ENCODE measurements around the gene PAX5. TPM values are rescaled to one million over a fixed set of nuclear protein-coding genes. Genes with fewer than 3 reads are reported as not detected.
"Not testable (repeated sequence)": the region's sequence is repeated elsewhere in the genome, so short reads cannot be mapped to it uniquely, and the experiment has no call there.

PAX5 gene
- polyA plus RNA-seq, 1 of the 3 experiments (the other 2 are of a cell fraction): 0.05 TPM

- ChIA-PET POLR2A (no interaction called here), CTCF (interaction anchor here (0.6 to 1.0 kb wide), 2 partner anchors 30 to 183 kb away, joined by 3 to 4 read pairs; no protein-coding TSS in a partner anchor)
- 41% methylated on average over 2 of the region's 2 CpGs for WGBS (ENCODE audit: low lambda C conversion rate)
- Histone ChIP-seq H3K27me3 (ENCODE audit: insufficient read depth) (peaks cover 80% of the 10 kb centered on the region), H3F3A (replicated peaks; ENCODE audit: insufficient read depth) (no peaks in the 10 kb centered on the region), H3K9me3 (no peaks in the 10 kb centered on the region), H3K4me1 (ENCODE audit: control insufficient read depth in 1 of 2, insufficient read depth in 2 of 2, low read depth in 1 of 2, low read length in 1 of 2) (no peaks in the 10 kb centered on the region), H3K9me2 (no peaks in the 10 kb centered on the region), H3K79me2 (ENCODE audit: insufficient read depth) (no peaks in the 10 kb centered on the region), H3K4me3 (ENCODE audit: low read depth in 2 of 2, low read length in 1 of 2) (no peak overlapping the region), H3K4me2 (no peak overlapping the region), H4K20me1 (ENCODE audit: insufficient read depth) (no peaks in the 10 kb centered on the region), H2AFZ (ENCODE audit: low read depth) (no peak overlapping the region), H3K36me3 (replicated peaks in 1 of 2; ENCODE audit: control insufficient read depth in 1 of 2, insufficient read depth in 2 of 2, low read length in 1 of 2) (no peaks in the 10 kb centered on the region), H3K27ac (ENCODE audit: low read depth in 2 of 2, low read length in 1 of 2) (no peak overlapping the region), H3K9ac (no peak overlapping the region)
- DNase-seq: no peak
- no peak for TF ChIP-seq MXI1 (IDR thresholded peaks at IDR 0.05; ENCODE audit: low read depth, low read length)
- no peak for TF ChIP-seq EP300 (IDR thresholded peaks at IDR 0.05; ENCODE audit: borderline replicate concordance in 1 of 2, low read depth in 1 of 2, low read length in 1 of 2)
- no peak for TF ChIP-seq CTCF (IDR thresholded peaks at IDR 0.05)
- TF ChIP-seq YY1 (IDR thresholded peaks at IDR 0.05; ENCODE audit: low read depth): no peak
- no peak for TF ChIP-seq GABPA (IDR thresholded peaks at IDR 0.05; ENCODE audit: low read depth)
These were observed 22.2 kb upstream of the PAX5 start for GRCh38 chr9:37056046-37056920.

GRCh38 chr9:37054363-37054720 lies 20.3 kb upstream of the PAX5 start:
- H3K9me3 ChIP-seq; H3K36me3 ChIP-seq (replicated peaks in 1 of 2; ENCODE audit: control insufficient read depth in 1 of 2, insufficient read depth in 2 of 2, low read length in 1 of 2); CTCF ChIA-PET; H3K4me1 ChIP-seq (ENCODE audit: control insufficient read depth in 1 of 2, insufficient read depth in 2 of 2, low read depth in 1 of 2, low read length in 1 of 2); H3K9ac ChIP-seq; DNase-seq; H3K9me2 ChIP-seq; H2AFZ ChIP-seq (ENCODE audit: low read depth); H3F3A ChIP-seq (replicated peaks; ENCODE audit: insufficient read depth); H3K27ac ChIP-seq (ENCODE audit: low read depth in 2 of 2, low read length in 1 of 2); H3K4me2 ChIP-seq; H3K79me2 ChIP-seq (ENCODE audit: insufficient read depth); H4K20me1 ChIP-seq (ENCODE audit: insufficient read depth); H3K4me3 ChIP-seq (ENCODE audit: low read depth in 2 of 2, low read length in 1 of 2): not testable (repeated sequence)
- POLR2A ChIA-PET: interaction anchor here (0.6 kb wide), 1 partner anchor 520 kb away, joined by 3 read pairs; no protein-coding TSS in a partner anchor
- WGBS (ENCODE audit: low lambda C conversion rate): 4% methylated on average over 2 of the region's 2 CpGs
- H3K27me3 ChIP-seq (ENCODE audit: insufficient read depth): peaks cover 73% of the 10 kb centered on the region

GRCh38 chr9:37053684-37054362 lies 19.8 kb upstream of the PAX5 start:
- Histone ChIP-seq H3K9me3 (no peaks in the 10 kb centered on the region), H4K20me1 (ENCODE audit: insufficient read depth) (no peaks in the 10 kb centered on the region), H3K4me1 (ENCODE audit: control insufficient read depth in 1 of 2, insufficient read depth in 2 of 2, low read depth in 1 of 2, low read length in 1 of 2) (no peaks in the 10 kb centered on the region), H3K4me2 (no peak overlapping the region), H3F3A (replicated peaks; ENCODE audit: insufficient read depth) (no peaks in the 10 kb centered on the region), H3K36me3 (replicated peaks in 1 of 2; ENCODE audit: control insufficient read depth in 1 of 2, insufficient read depth in 2 of 2, low read length in 1 of 2) (no peaks in the 10 kb centered on the region), H3K27me3 (ENCODE audit: insufficient read depth) (peaks cover 68% of the 10 kb centered on the region), H3K9me2 (no peaks in the 10 kb centered on the region), H3K9ac (no peak overlapping the region), H3K27ac (ENCODE audit: low read depth in 2 of 2, low read length in 1 of 2) (no peak overlapping the region), H3K79me2 (ENCODE audit: insufficient read depth) (no peaks in the 10 kb centered on the region), H3K4me3 (ENCODE audit: low read depth in 2 of 2, low read length in 1 of 2) (no peak overlapping the region), H2AFZ (ENCODE audit: low read depth) (no peak overlapping the region)
- CTCF ChIA-PET: interaction anchor here (0.9 kb wide), 1 partner anchor 17 kb away, joined by 3 read pairs; no protein-coding TSS in a partner anchor
- WGBS (ENCODE audit: low lambda C conversion rate): 16% methylated on average over 5 of the region's 5 CpGs
- no peak for DNase-seq
- POLR2A ChIA-PET: interaction anchor here (0.6 kb wide), 1 partner anchor 521 kb away, joined by 3 read pairs; no protein-coding TSS in a partner anchor
- TF ChIP-seq RXRA (IDR thresholded peaks at IDR 0.05; ENCODE audit: borderline replicate concordance, low read depth) (no peak), FOXM1 (IDR thresholded peaks at IDR 0.05; ENCODE audit: low read depth) (no peak), RAD21 (IDR thresholded peaks at IDR 0.05; ENCODE audit: low read length) (no peak), RFX5 (IDR thresholded peaks at IDR 0.05; ENCODE audit: low read length) (no peak), CTCF (IDR thresholded peaks at IDR 0.05) (no peak), EP300 (IDR thresholded peaks at IDR 0.05; ENCODE audit: borderline replicate concordance in 1 of 2, low read depth in 1 of 2, low read length in 1 of 2) (no peak), TEAD4 (IDR thresholded peaks at IDR 0.05; ENCODE audit: borderline replicate concordance, insufficient read depth) (no peak), SMC3 (IDR thresholded peaks at IDR 0.05; ENCODE audit: low read depth, low read length) (no peak), GATA2 (CRISPR knock-in tag; IDR thresholded peaks at IDR 0.05) (no peak), ZBTB33 (IDR thresholded peaks at IDR 0.05; ENCODE audit: borderline replicate concordance, low read depth) (no peak)
